Measurements from ENCODE around the gene CCDC88C.

GRCh38 chr14:91329486-91330014 is 88.1 kb downstream of the CCDC88C start:
- TF ChIP-seq CTCF (IDR thresholded peaks at IDR 0.05) (no peak), POLR2A (IDR thresholded peaks at IDR 0.05) (no peak)

Measured in upper lobe of left lung (tissue), 4 donors.